GM19328 (cell line): Measurements from ENCODE around the gene HSPA2.

Experiments
- ATAC-seq: cut with Tn5 transposase; IDR thresholded peaks from one replicate; pipeline ENCODE4 v1.9.1; 2021; ENCODE audit warnings: mild to moderate bottlenecking, moderate library complexity; ENCODE audit not compliant: unreplicated experiment

Gene HSPA2

GRCh38 chr14:64540208-64541202 is at the start of gene HSPA2:
Gene HSPA2 (plus strand): TSS chr14:64540741. CDS start chr14:64540850, 109 bp downstream.
- ATAC-seq = peak; percentile 93

DNA sequence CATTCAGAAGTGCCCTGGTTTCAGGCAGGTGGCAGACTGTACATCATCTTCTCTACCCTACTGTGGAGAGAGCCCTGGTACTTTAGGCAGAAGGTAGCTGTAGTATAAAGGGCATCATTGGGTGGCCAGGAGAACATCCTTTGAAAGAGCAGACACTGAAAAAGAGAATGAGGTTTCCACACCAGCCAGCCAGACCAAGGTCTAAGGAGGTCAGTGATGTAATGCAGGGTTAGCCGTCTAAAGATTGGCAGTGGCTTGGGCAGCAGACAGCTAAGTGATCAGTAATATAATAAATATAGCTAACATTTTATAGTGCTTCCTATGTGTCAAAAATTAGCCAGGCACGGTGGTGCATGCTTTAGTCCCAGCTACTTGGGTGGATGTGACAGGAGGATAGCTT is 48.9 kb upstream of the HSPA2 start:
- no peak for ATAC-seq

DNA sequence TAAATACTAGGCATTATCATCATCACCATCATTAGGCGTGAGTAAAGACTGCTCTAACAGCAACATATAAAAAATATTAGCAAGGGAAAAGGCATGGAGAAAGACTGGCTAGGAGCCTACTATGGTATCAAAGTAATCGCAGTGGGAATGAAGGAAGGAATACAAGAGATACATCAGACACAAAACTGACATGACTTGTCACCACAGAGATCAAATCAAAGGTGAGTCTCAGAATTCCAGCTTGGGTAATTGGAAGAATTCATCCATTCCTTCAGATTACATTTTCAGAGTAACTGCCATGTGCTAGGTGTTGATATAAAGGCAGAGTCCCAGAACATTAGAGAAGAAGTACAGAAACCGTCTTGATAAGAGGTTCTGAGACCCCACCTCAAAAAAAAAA is 47.1 kb upstream of the HSPA2 start:
- no peak for ATAC-seq

DNA sequence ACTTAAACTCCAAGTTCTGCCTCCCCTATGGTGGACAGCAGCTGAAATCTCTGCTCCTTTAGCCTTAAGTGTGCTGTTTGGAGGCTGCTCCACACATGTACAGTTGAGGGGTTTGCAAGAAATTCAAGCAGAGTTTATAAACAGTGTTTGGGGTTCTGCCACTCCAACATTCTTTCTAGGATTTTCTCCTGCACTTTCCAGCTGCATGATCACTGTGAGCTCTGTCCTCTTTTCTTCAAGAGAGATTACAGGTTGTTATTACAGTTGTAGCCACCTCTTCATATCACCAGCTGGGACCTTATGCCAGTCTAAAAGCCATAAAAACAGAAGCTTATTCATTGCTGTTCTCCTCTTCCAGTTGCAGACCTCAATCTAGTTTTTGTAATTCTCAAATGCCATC is 45.3 kb upstream of the HSPA2 start:
- no peak for ATAC-seq

- no peak for ATAC-seq
These were observed 43.8 kb upstream of the HSPA2 start for GRCh38 chr14:64496764-64497163.

GRCh38 chr14:64500088-64500487 is 40.5 kb upstream of the HSPA2 start:
- no peak for ATAC-seq

DNA sequence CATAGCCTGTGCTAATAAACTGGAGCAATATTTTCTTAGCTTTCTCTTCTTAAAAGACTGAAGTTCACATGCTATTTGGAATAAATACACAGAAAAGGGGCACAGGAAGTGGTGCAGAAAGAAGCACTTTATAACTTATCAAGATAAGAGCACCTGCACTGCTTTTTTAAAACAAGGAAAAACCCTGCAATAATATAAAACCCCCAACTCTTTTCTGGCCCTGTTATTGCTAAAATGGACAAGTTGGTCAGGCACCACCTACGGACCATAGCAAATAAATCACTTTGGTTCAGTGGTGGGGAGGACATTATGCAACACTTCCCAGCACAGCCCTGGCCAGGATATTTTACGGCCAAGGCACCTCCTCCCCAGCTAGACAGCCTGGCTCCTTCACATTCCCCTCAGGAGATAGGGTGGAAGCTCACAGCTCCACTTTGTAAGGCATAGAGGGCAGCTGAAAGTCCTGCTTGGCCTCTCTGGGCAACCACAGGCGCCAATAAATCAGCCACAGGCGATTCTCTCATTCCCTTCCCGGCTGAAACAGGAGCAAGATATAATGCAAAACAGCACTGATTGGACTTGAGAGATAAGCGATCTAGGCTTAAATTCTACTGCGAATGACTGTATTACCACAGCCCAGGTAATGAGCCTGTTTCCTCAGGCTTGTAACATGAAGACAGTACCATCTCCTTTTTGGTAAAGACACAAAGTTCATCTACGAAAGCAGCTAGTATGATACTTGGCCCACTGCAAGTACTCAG is 39.0 kb upstream of the HSPA2 start:
- no peak for ATAC-seq

- no peak for ATAC-seq
These were observed 38.1 kb upstream of the HSPA2 start for GRCh38 chr14:64502456-64502855.

DNA sequence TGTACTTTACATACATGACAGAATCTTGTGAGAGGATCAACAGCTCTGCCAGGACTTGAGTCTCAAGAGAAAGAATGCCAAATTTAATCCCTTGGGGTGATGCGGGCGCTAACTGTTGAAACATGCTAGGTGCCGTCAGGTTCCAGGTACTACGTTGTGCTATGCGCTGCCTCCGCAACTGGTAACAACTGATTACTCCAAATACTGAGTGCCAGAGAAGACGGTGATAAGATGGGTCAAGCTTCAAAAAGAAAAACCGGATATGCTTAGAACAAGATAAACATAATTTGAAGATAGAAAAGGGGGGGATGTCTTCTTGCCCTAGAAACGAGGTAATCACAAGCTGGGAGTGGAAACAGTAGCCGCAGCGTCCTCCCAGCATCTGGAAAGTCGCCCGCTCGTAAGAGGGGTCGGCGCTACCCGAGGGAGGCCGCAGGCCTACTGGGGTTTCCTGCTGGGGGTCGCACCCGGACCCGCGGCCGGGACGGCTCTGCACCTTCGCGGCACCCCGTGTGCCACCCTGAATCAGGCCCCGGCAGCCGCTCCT is 37.6 kb upstream of the HSPA2 start:
- peak; percentile 1 for ATAC-seq

GRCh38 chr14:64503434-64504309 is 36.9 kb upstream of the HSPA2 start, which contains the start of gene ZBTB25:
Gene ZBTB25 (minus strand): TSS chr14:64503838. CDS start chr14:64490533, 13,305 bp downstream.
- peak; percentile 56 for ATAC-seq

DNA sequence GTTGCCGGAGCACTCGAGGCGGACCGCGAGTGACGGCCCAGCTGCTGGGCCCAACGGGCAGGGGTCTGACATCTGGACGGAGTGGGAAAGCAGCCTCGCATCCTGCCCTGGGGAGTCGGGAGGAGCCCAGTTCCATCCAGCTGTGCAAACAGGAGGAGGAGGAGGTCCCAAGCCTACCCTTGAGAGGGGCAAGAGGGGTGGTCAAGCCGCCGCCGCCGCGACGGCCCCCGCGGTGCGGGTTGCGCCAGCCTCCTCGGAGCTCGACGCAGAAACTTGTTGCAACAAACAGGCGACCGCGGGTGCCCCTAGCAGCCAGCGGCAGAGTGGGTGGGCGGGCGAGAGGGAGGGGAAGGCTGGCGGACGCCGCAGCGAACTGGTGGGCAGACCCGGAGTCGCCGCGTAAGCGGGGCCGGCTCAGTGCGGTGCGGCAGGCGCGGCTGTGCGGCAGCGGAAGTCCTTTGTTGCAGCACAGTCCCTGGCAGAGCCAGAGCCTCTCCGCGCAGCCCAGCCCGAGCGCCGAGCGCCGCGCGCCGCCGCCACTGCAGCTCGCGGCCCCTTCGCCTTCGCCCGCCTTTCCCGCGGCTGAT is 36.1 kb upstream of the HSPA2 start, which contains the start of gene ZBTB1:
ZBTB1 (plus strand) TSS at position 461 of the 587 bp plus-strand sequence. CDS start 16,735 bp downstream, outside the sequence.
- ATAC-seq = peak; percentile 26

- peak; percentile 24 for ATAC-seq
These were observed 35.4 kb upstream of the HSPA2 start for GRCh38 chr14:64504897-64505794.

DNA sequence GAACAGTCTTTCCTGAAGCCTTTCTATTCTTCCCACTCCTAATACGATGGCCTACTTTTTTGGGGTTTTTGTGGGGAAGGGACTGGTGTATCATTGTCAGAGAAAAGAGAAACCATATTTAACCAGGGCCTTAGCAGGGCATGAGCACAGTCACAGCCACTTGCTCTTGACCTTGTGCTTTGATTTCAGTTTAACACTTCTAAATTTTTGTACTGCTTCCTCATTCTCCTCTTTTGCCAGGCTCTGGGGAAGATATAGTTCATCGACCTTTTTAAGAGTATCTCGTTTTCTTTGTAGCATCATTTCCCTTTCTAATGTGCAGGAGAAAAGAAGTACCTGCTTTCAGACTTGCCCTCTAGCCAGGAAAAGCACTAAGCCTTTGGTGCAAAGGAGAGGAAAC is 33.8 kb upstream of the HSPA2 start:
- ATAC-seq = no peak

- no peak for ATAC-seq
These were observed 33.0 kb upstream of the HSPA2 start for GRCh38 chr14:64507376-64508156.

DNA sequence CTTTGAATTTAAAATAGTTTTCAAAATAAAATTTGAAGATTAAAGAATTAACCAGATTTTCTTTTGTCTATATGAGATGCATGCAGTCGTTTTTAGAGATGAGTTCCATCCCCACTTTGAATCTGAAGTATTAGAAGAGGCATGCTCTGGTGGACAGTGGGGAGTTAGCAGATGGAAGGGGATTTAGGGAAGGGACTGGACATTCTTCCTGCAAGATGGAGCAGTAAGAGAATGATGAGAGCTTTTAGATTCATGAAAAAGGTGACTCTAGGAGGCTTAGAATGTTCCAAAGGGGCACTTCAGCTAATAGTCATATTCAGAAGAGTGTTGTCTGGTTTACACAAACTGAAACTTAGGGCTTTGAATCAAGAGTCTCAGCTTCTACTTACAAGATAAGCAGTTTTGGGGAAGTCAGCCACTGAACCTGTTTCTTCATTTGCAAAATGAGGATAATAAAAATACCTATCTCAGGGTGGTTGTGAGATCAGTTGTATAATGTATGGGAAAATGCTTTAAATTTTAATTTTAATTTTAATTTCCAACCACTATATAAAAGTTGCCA is 32.2 kb upstream of the HSPA2 start:
- ATAC-seq = no peak

GRCh38 chr14:64509036-64509435 is 31.5 kb upstream of the HSPA2 start:
- no peak for ATAC-seq

- no peak for ATAC-seq
These were observed 29.5 kb upstream of the HSPA2 start for GRCh38 chr14:64510825-64511671.
